HepG2 (cell line): ENCODE measurements around the gene SRSF10. TPM values are rescaled to one million over a fixed set of nuclear protein-coding genes. Genes with fewer than 3 reads are reported as not detected.

Experiments used
- KDM2A ChIP-seq: sonication (generic); formaldehyde crosslinking; IDR thresholded peaks from 2 replicates; pipeline ENCODE4 v1.4.0; 2020; ENCODE audit warnings: low read depth, missing genetic modification reagents, borderline replicate concordance
- ZNF337 ChIP-seq: sonication (generic); formaldehyde crosslinking; IDR thresholded peaks from 2 replicates; pipeline ENCODE4 v1.5.1; 2020; ENCODE audit warnings: missing genetic modification reagents, low read depth, mild to moderate bottlenecking, borderline replicate concordance
- ZNF564 ChIP-seq: sonication (generic); formaldehyde crosslinking; IDR thresholded peaks from 2 replicates; pipeline ENCODE4 v1.8.1; 2023; ENCODE audit warnings: mild to moderate bottlenecking, missing genetic modification reagents
- ZSCAN20 ChIP-seq: sonication (generic); formaldehyde crosslinking; IDR thresholded peaks from 2 replicates; pipeline ENCODE4 v1.4.0; 2020; ENCODE audit warnings: missing genetic modification reagents, mild to moderate bottlenecking, borderline replicate concordance
- polyA plus RNA-seq, 8 experiments: library from polyadenylated mRNA; depleted of rRNA in 3 of 8; stranded (reverse) in 7 of 8; unstranded in 1 of 8; fragments of >200 nt; fragmentation: Illumina TruSeq in 4 of 8; extraction: Trizol in 4 of 8; gene quantifications; 2 replicates each; pipeline versions ENCODE4 v1.2.1 to v1.2.3, GENCODE V29; 2011 to 2016; ENCODE audit warnings: low read depth in 4 of 8, missing spikeins in 1 of 8, mixed read lengths in 1 of 8; ENCODE audit not compliant: insufficient read depth in 1 of 8
- total RNA-seq, 5 experiments: library from RNA; depleted of rRNA; stranded (reverse); fragments of >200 nt; fragmentation: Illumina TruSeq; extraction: Trizol; gene quantifications; 2 replicates each; pipeline ENCODE4 v1.2.3, GENCODE V29; 2016; ENCODE audit warnings: low read depth in 1 of 5
- TF ChIP-seq, protein P1 (sequence below): IDR thresholded peaks from 2 replicates; pipeline ENCODE4 v1.6.1; 2016; ENCODE audit warnings: low read depth, borderline replicate concordance
- TF ChIP-seq, protein P2 (sequence below): sonication (generic); formaldehyde crosslinking; conservative IDR thresholded peaks from 2 replicates; pipeline ENCODE4 v1.4.0; 2020; ENCODE audit warnings: missing genetic modification reagents
- TF ChIP-seq, protein P3 (sequence below): sonication (generic); formaldehyde crosslinking; IDR thresholded peaks from 2 replicates; pipeline ENCODE4 v1.4.0; 2020; ENCODE audit warnings: missing genetic modification reagents
- TF ChIP-seq, protein P4 (sequence below): sonication (generic); formaldehyde crosslinking; IDR thresholded peaks from 2 replicates; pipeline ENCODE4 v1.4.0; 2020; ENCODE audit warnings: mild to moderate bottlenecking, missing genetic modification reagents, borderline replicate concordance
- TF ChIP-seq, protein P5 (sequence below): sonication (generic); formaldehyde crosslinking; IDR thresholded peaks from 2 replicates; pipeline ENCODE4 v1.4.0; 2020; ENCODE audit warnings: mild to moderate bottlenecking, low read depth, missing genetic modification reagents
- TF ChIP-seq, protein P6 (sequence below): sonication (generic); formaldehyde crosslinking; IDR thresholded peaks from 2 replicates; pipeline ENCODE4 v1.8.0; 2022; ENCODE audit warnings: mild to moderate bottlenecking, missing genetic modification reagents, borderline replicate concordance

The SRSF10 gene
- total and polyA plus RNA-seq, 2 of the 13 experiments (the other 11 are each of a cell fraction or from before 2014, with no cell fraction given) = 126 to 186 TPM

DNA sequence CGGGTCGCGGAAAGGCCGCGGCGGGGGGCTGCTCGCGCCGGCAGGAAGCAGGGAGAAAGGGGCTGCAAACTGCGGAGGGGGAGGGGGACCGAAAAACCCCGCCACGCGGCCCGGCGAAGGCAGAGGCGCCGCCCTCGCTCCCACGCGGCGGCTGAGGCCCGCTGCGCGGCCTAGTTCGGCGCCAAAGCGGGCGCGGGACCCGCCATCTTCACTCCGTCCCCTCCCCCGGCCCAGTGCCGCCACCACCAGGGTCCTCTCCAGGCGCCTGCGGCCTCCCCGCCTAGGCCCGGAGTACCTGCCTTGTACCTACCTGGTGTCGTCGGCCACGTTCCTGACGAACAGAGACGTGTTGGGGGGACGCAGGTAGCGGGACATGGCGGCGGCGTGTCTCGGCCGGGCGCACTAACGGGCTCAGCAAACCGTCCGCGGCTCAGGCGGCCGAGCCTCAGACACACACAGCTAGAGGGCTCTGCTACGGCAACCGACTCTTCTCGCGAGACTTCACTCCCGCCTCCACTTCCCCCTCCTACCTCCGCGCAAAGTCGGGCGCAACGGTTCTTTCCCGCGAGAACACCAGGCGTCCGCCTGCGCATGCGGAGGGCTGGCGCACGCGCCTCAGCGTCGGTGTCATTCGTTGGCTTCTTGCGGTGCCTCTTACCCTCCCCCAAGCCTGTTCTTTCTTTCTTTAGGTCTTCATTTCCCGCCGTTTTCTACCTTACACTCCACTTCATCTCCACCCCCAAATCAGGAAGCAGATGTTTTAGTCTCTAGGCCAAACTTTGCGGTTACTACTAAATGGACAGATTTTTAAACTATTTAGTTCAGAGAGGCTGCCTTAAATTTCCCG lies at the start of gene SRSF10 (continued):
- TF ChIP-seq ZNF564 (CRISPR knock-in tag) = peak; percentile 85
- TF ChIP-seq, protein P1, sequence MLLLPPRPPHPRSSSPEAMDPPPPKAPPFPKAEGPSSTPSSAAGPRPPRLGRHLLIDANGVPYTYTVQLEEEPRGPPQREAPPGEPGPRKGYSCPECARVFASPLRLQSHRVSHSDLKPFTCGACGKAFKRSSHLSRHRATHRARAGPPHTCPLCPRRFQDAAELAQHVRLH (CRISPR knock-in tag) = peak; percentile 77; the same call in 1 of the 2 replicates
- TF ChIP-seq, protein P2, sequence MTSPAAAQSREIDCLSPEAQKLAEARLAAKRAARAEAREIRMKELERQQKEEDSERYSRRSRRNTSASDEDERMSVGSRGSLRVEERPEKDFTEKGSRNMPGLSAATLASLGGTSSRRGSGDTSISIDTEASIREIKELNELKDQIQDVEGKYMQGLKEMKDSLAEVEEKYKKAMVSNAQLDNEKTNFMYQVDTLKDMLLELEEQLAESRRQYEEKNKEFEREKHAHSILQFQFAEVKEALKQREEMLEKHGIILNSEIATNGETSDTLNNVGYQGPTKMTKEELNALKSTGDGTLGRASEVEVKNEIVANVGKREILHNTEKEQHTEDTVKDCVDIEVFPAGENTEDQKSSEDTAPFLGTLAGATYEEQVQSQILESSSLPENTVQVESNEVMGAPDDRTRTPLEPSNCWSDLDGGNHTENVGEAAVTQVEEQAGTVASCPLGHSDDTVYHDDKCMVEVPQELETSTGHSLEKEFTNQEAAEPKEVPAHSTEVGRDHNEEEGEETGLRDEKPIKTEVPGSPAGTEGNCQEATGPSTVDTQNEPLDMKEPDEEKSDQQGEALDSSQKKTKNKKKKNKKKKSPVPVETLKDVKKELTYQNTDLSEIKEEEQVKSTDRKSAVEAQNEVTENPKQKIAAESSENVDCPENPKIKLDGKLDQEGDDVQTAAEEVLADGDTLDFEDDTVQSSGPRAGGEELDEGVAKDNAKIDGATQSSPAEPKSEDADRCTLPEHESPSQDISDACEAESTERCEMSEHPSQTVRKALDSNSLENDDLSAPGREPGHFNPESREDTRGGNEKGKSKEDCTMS (CRISPR knock-in tag) = no peak
- TF ChIP-seq, protein P3, sequence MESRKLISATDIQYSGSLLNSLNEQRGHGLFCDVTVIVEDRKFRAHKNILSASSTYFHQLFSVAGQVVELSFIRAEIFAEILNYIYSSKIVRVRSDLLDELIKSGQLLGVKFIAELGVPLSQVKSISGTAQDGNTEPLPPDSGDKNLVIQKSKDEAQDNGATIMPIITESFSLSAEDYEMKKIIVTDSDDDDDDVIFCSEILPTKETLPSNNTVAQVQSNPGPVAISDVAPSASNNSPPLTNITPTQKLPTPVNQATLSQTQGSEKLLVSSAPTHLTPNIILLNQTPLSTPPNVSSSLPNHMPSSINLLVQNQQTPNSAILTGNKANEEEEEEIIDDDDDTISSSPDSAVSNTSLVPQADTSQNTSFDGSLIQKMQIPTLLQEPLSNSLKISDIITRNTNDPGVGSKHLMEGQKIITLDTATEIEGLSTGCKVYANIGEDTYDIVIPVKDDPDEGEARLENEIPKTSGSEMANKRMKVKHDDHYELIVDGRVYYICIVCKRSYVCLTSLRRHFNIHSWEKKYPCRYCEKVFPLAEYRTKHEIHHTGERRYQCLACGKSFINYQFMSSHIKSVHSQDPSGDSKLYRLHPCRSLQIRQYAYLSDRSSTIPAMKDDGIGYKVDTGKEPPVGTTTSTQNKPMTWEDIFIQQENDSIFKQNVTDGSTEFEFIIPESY = peak; percentile 4; the same call in 1 of the 2 replicates
- TF ChIP-seq, protein P4, sequence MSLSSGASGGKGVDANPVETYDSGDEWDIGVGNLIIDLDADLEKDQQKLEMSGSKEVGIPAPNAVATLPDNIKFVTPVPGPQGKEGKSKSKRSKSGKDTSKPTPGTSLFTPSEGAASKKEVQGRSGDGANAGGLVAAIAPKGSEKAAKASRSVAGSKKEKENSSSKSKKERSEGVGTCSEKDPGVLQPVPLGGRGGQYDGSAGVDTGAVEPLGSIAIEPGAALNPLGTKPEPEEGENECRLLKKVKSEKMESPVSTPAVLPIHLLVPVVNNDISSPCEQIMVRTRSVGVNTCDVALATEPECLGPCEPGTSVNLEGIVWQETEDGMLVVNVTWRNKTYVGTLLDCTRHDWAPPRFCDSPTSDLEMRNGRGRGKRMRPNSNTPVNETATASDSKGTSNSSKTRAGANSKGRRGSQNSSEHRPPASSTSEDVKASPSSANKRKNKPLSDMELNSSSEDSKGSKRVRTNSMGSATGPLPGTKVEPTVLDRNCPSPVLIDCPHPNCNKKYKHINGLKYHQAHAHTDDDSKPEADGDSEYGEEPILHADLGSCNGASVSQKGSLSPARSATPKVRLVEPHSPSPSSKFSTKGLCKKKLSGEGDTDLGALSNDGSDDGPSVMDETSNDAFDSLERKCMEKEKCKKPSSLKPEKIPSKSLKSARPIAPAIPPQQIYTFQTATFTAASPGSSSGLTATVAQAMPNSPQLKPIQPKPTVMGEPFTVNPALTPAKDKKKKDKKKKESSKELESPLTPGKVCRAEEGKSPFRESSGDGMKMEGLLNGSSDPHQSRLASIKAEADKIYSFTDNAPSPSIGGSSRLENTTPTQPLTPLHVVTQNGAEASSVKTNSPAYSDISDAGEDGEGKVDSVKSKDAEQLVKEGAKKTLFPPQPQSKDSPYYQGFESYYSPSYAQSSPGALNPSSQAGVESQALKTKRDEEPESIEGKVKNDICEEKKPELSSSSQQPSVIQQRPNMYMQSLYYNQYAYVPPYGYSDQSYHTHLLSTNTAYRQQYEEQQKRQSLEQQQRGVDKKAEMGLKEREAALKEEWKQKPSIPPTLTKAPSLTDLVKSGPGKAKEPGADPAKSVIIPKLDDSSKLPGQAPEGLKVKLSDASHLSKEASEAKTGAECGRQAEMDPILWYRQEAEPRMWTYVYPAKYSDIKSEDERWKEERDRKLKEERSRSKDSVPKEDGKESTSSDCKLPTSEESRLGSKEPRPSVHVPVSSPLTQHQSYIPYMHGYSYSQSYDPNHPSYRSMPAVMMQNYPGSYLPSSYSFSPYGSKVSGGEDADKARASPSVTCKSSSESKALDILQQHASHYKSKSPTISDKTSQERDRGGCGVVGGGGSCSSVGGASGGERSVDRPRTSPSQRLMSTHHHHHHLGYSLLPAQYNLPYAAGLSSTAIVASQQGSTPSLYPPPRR (CRISPR knock-in tag) = peak; percentile 77
- no peak; the same call in 1 of the 2 replicates for TF ChIP-seq ZSCAN20 (CRISPR knock-in tag)
- TF ChIP-seq, protein P5, sequence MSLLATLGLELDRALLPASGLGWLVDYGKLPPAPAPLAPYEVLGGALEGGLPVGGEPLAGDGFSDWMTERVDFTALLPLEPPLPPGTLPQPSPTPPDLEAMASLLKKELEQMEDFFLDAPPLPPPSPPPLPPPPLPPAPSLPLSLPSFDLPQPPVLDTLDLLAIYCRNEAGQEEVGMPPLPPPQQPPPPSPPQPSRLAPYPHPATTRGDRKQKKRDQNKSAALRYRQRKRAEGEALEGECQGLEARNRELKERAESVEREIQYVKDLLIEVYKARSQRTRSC (CRISPR knock-in tag) = no peak; the same call in none of the 2 replicates
- peak; percentile 81; the same call in 1 of the 2 replicates for TF ChIP-seq KDM2A (CRISPR knock-in tag)
- TF ChIP-seq, protein P6, sequence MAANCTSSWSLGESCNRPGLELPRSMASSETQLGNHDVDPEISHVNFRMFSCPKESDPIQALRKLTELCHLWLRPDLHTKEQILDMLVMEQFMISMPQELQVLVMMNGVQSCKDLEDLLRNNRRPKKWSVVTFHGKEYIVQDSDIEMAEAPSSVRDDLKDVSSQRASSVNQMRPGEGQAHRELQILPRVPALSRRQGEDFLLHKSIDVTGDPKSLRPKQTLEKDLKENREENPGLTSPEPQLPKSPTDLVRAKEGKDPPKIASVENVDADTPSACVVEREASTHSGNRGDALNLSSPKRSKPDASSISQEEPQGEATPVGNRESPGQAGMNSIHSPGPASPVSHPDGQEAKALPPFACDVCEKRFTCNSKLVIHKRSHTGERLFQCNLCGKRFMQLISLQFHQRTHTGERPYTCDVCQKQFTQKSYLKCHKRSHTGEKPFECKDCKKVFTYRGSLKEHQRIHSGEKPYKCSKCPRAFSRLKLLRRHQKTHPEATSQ (CRISPR knock-in tag) = peak; percentile 35; the same call in 1 of the 2 replicates
- peak; percentile 91; the same call in 1 of the 2 replicates for TF ChIP-seq ZNF337
